HG03060 (cell line): ENCODE measurements around the gene DNAJC11.

Experiments
- ATAC-seq: cut with Tn5 transposase; IDR thresholded peaks from one replicate; pipeline ENCODE4 v1.9.1; 2021; ENCODE audit warnings: low read depth, moderate number of reproducible peaks; ENCODE audit not compliant: unreplicated experiment

DNAJC11 gene

DNA sequence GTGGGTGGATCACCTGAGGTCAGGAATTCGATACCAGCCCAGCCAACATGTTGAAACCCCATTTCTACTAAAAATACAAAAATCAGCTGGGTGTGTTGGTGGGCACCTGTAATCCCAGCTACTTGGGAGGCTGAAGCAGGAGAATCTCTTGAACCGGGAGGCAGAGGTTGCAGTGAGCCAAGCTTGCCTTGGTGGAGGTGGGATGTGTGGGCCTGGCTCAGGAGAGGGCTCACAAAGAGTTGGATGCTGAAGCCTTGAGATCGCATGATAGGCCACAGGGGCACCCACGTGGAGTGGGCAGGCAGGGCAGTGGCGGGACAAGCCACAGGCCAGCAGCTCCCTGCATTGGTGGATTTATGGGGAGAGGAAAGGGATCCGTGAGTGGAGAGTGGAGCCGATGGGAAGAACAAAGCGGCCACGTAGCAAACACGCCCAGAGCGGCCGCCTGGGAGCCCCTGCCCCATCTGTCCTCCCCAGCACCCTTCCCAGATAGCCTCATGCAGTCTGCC is 72.6 kb downstream of the DNAJC11 start:
- no peak for ATAC-seq

DNA sequence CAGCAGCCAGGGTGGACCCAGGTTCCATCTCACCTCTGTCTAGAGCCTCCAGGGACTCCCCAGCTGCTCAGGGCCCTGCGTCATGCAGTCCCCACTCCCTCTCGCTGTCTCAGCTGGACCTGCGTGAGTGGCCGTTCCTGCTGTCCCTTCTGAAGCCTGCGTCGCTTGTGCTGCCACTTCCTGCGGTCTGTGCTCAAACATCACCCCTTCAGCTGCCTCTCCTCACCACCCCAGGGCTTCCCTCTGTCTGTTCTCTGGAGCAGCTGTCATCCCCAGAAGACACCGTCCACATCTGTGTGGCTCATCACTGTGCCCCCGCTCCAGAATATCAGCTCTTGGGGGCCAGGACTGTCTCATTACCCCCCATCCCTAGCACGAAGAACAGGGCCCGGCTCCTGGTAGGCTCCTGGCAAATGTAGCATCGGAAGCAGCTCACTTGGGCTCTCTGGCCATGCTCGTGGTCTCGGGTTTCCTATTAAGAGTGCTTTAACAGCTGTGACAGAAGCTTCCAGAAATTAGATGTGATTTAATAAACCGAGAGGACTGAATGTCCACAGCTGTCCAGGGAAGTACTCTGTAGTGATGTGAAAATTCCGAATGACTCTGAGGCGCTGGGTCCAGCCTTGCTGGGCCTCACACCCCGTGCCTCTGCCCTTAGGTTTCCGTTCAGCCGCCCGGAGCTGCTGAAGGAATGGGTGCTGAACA is 73.6 kb downstream of the DNAJC11 start:
- no peak for ATAC-seq

DNA sequence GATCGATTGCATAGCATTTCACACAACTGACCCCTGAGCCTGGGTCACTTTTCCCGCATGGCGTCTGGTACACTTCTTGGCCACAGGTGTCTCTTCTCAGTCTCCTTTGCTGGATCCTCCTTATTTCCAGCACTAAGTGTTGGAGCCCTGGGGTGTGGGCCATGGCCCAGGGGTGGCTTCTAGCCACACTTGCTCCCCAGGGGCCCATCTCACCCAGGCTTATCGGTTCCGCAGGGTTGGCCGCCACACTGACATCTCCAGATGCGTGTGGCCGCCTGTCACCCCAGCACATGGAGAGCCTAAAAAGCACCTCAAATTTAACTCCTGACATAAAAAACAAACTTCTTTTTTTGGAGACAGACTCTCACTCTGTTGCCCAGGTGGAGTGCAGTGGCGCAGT is 74.6 kb downstream of the DNAJC11 start:
- no peak for ATAC-seq

DNA sequence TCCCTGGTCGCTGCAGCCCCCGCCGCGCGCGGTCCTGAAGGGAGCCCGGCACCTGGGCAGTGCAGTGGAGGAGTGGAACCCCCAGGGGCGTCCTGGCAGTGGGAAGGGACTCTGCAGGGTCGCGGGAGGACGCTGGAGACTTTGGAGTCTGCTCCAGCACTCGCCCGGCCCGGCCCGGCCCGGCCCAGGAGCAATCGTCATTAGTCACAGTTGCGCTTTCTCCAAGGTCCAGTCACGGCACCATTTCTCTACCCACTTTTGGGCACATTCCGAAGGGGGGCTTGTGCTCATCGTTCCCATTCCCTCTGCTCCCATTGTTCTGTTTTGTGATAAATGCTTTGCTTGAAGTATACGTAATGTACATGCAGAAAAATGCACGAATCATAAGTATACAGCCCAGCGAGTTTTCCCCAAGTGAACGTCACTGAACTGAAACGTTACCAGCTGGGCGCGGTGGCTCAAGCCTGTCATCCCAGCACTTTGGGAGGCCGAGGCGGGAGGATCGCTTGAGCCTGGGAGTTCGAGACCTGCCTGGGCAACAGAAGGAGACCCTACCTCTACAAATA is 75.9 kb downstream of the DNAJC11 start:
- ATAC-seq = no peak

DNA sequence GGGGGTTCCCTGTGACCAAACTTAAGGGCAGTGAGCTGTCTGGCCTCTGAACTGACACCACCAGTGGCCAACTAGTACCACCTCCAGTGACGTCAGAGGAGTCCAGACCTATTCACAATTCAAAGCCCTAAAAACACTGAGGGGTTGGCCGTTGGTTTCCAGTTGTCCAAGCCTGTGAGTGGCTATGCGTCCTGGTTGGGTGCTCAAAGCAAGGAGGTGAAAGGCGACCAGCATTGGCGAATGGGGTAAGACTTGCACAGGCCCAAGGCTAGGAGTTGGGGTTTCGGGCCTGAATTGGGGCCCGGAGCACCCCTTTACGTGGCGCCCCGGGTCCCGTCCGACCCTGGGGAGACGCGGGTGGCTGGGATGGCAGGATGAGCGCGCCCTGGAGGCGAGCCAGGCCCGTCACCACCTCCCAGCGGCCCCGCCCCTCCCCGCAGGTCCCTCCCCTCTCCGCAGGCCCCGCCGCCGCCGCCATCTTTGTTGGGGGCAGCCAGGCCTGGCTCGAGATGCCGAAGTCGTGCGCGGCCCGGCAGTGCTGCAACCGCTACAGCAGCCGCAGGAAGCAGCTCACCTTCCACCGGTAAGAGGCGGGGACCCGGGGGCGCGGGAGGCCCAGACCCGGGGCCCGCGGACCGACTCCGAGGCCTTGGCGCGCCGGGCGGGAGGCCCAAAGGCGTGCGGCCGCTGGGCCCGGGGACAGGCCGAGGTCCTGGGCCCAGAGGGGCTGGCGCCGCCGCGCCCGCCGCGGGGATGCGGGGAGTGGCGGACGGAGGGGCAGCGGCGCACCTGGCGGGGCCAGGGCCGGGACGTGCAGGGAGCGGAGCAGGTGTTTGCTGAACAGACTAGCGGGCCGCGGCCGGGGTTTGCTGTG is 76.7 kb downstream of the DNAJC11 start, which contains the start of gene THAP3:
TSS of gene THAP3 (plus strand) at position 159 of the 874 bp plus-strand sequence. CDS start at position 510, 351 bp downstream.
- ATAC-seq = no peak

DNA sequence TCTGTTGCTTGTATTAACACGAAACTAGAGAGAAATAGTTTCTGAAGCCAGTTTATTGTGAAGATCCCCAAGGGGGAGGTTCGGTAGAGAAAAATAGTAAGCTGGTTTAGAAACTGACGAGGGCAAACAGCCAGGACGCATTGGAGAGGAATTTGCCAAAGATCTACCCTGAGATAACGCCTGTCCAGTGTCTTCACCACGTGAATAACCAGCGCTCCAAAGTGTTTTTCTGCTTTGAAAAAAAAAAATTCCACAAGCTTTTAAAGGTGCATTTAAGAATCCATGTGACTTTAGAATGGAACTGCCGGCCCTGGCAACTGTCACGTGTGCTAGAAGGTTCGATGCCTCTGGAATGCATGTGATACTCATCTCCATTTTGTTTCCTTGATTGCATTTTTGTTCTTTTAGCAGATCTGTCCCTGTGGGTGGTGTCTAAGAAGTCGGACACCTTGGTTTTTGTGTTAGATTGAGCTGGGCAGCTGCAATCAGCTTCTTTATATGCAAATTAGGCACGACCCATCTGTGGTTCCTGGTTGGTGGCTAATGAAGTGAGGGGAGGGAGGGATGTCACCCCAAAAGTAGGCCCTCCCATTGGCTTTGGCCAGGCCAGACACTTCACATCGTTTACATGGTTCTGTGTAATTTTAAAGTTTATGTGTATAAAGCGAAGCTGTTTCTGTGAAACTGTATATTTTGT is 78.2 kb downstream of the DNAJC11 start:
- no peak for ATAC-seq

DNA sequence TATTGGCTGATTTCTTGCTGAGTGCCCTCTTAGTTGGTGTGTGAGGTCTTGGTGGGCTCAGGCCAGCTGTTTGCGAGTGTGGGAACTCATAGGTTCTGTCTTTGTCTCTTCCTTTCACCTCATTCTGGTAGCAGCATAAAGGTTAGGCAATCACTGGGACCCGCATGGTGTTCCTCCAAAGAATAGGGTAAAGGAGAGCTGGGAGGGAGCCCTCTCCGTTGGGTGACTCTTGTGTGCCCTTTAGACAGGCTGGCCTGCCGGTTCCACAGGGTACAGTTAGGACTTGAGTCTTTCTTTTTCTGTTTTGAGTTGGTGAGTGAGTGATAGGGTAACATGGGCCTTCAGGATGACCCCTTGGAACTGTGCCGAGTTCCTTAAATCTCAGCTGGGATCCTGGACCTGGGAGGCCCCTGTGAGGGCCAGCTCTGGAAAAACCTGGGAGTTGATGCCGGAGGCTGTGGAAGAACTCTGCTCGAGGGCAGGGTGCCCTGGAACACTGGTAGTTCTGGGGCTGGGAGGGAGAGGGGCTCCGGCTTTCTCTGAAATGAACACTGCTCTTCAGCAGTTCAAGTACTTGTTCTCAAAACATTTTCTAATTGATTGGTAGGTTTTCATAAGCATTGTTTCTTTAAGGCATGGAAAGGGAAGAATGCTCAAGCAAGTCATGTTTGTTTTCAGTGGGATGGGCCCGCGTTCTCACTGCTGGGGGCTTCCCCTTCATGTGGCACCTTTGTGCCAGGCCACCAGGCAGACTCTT is 79.0 kb downstream of the DNAJC11 start:
- no peak for ATAC-seq

DNA sequence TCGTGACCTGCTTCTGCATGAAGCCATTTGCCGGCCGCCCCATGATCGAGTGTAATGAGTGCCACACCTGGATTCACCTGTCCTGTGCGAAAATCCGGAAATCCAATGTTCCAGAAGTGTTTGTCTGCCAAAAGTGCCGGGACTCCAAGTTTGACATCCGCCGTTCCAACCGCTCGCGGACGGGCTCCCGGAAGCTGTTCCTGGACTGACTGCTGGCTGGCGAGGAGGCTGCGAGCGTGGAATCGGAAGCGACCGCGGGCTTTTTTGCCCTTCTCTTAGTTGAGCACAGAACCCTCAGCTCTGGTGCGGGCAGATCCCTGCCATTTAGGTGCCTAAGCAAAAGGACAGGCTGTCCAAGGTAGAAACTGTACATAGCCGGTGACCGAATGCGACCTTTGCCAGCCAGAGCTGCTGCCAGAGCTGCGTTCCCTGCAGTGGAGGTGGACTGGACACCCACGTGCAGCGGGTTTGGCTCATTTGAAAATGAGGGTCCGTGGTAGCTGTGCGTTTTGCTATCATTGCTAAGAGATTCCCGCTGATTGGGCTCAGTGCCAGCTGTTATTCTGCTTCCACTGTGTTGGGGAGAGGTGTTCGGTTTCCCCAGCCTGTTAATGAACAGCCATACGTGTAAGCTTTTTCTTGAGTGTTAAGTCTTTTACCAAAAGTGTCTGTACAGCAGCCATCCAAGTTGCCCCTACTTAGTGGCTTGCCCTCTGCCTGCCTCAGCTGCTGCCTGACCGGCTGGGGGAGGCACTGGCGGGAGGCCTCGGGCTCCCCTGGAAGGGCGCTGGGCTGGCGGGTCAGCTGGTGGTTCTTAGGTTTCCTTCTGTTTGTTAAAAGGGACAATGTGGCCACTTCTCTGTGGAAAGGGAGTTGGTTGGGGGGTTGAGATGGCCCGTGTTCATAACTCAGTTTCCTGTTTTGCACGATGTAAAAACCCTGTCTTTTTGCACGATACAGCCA is 79.9 kb downstream of the DNAJC11 start:
- ATAC-seq = no peak

DNA sequence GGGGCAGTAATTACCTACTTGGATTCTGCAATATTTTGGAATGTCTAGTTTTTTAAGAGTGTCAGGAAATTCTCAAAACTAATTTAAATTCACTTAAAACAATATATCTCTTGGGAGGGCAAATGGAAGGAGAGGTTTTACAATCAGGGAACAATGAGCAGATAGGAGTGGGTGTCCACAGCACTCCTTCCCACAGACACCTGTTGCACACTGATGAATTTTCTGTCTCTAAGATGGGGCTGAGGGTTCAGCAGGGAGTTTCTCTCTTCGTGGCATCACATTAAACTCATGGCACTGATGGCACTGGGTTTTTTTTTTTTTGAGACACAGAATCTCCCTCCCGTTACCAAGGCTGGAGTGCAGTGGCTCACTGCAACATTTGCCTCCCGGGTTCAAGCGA is 82.6 kb downstream of the DNAJC11 start:
- no peak for ATAC-seq

DNA sequence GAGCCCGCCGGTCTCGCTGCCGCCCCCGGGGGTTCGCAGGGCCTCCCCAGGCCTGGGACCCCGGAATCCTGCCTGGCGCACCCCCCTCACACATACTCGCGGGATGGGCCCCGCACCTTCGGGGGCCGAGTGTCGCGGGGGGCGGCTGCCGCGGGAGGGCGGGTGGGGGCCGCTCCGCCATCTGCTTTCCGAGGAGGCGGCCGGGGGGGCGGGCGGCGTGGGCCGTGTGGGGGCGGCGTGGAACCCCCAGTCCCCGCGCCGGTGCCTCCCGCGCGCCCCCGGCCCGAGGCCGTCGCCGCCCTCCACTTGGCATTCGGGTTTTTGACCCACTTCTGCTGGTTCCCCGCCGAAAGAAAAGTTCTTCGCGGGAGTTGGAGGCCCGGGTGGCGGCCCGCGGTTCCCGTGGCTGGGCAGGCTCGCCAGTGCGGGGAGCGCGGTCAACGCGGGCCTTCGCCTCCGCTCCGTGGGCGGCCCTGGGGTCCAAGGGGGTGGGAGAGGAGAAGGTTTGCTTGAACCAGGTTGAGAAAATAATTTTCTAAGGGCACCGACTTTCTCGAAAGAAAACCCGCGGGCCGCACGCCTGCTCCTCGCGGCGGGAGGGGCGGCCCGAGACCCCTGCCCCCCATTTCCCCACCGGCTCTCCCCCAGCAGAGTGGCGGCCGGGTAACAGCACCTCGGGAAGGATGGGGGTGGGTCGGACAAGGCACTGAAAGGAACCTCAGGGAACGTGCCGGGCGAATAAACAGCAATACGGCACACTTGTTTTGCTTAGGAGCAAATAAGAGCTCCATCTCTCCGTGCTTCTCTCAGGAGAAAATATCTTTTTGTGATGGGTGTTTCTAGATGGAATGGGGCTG is 86.5 kb downstream of the DNAJC11 start:
- ATAC-seq = no peak

DNA sequence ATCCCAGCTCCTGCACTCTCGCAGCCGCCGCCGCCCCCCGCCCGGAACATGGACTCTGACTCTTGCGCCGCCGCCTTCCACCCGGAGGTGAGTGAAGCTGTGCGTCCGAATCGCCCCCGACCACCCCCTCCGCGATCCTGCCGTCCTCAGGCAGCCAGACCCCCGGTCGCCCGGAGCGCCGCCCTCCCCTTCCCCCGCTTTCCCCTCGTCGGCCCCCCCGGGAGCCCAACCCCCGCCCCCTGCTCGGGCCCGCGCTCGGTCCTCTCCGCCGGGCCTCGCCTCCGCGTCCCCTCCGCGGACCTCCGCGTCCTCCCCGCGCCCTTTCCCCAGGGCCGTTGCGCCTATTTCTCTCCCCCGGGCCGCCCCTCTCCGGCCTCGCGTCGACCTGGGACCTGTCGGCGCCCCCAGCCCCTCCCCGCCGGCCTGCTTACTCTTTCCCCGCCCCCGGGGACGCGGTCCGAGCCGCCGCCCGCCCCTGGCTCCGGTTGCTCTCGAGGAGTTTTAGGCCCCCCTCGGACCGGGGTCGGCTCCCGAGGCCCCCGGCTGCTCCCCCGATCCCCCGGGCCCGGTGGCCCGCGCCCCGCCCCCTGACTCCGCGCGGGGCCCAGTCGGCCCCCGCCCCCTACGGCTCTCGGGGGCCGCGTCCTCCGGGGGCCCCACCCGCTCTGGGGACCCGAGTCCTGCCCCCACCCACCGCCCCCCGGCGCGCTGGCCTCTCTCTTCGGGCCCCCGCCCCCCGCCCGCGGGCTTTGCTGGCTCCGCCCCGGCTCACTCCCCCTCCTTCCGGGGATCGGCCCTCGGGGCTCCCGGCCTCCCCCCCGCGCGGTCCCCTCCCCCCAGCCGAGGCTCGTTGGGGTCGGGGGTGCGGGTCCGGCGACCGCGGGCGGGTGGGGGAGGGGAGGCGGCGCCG is 87.3 kb downstream of the DNAJC11 start:
- no peak for ATAC-seq

DNA sequence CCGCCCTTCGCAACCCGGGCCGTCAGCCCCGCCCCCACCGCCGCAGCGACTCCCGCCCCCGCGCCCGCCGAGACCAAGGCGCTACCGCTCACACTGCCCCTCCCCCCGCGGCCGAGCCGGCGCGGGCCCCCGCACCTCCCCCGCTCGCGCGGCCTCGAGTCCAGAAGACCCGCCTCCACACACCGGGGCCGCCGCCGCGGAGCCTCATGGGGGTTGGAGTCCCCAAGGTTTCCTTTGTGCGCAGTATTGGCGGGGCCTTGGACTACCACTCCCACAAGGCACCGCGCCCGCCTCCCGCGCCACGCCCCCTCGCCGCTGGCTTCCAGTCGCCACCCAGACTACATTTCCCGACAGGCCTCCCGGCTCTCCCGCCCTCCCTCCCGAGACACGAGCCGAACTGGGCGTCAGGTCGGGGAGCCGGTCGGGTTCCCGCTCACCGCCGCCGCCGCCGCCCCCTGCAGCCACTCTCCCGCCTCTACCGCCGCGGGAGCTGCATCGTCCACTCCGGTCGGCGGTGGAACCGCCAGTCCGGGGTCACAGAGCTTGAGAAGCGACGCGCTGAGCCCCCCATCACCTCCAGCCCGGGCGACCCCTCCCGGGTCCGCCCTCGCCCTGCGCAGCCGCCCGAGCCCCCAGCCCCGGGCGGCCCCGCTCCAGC is 88.1 kb downstream of the DNAJC11 start, which contains the start of gene PHF13:
TSS of gene PHF13 (plus strand) at position 371 of the 658 bp plus-strand sequence. CDS start 336 bp downstream, outside the sequence.
- ATAC-seq = peak; percentile 80

DNA sequence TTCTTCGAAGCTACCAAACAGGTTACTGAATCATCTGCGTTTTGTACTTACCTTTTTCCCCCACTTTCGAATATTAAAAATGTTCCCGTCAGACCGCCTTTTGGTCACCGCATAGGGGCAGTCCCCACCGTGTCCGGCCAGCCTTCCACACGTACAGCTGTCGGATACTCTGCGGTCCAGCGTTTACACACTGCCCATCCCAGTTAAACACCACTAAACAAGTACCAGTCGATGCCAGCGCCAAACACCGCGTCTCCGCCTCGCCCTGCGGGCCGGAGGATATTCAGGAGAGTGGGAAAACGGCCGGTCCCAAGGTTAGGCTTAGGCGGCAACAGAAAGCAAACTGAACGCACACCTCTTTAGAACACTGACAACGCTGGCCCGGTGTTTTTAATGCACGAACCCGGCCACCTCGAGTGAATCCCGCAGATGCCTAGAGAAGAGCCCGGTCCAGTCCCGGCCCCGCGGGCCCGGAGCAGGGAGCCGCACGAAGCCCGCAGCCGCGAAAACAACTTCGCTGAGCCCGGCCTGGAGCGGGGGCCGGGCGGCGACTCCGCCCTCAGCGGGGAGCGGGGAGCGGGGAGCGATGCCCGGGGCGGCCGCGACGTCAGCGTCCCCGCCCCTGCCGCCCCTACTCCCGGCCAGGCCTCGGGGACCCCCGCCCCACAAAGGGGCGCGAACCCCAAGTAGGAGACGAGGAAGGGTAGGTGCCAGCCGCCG is 88.8 kb downstream of the DNAJC11 start:
- ATAC-seq = peak; percentile 1

DNA sequence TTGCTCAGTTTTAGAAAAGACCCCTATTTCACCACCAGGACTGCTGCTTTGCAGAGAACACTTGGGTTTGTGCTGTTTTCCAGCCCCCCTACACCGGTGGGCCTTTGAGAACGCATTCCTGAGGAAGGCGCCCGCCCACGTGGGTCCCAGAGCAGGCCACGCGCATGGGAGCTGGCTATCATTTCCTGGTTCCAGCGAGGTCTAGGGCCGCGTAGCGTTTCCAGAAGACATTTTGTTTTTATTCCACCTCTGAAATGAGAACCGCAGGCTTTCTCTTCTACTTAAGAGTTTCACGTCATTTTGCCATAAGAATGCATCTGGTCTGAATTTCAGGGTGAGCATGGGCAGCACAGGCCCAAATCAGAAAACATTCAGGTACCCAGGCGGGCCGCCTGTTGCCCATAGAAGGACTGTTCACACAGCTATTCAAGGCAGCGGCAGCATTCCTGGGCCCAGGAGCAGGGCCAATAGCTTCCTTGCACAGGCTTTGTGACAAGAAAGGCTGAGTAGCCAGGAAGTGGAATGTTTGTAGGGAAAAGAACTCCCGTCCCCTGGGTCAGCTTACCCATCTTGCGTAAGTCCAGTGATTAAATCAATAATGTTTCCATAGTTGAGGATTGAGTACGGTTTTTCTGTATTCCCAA is 97.6 kb downstream of the DNAJC11 start:
- no peak for ATAC-seq
